GM19395 (cell line): ENCODE data around the gene TRPM3.
"Not testable (repeated sequence)": the region's sequence is repeated elsewhere in the genome, so short reads cannot be mapped to it uniquely, and the experiment has no call there.

ENCODE experiments used
- ATAC-seq: cut with Tn5 transposase; IDR thresholded peaks from one replicate; pipeline ENCODE4 v1.9.1; 2021; ENCODE audit warnings: mild to moderate bottlenecking, moderate library complexity; ENCODE audit not compliant: unreplicated experiment

The TRPM3 gene

GRCh38 chr9:70784456-70784855, 337.0 kb downstream of the TRPM3 start:
- ATAC-seq: no peak

DNA sequence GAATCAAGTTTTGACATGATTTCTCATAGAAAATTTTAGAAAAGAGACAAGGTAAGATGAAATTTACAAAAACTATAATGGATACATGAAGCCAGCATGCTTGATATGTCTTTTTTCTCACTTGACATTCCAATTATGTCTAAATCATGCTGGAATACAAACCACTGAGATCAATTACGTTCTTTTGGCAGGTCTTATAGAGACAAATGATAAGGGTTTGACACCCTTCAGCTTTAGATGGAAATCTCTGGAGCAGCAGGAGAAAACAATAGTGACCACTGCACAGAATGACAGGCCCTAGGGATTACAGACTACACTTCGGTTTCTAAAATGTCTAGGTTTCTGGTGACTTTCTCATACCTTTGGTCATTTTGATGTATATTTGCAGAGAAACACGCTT, 342.9 kb downstream of the TRPM3 start:
- ATAC-seq: no peak

GRCh38 chr9:70773579-70773978, 347.8 kb downstream of the TRPM3 start:
- no peak for ATAC-seq

DNA sequence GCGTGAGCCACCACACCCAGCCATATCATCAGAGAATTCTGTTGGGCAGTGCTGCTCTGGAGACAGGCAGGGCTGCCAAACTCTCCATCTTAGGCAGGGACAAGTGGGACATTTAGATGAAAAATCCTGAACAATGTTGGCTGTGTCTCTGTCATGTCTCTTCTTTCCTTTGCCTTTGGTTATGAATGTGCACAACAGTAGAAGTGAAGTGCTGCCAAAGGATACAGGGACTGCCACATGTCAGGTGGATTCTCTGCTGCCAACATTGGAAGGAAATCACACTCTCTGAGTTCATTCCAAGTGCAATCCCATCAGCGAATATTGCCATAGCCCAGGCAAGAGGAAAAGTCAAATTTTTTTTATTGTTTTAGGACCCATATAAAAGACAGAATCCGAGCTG, 348.8 kb downstream of the TRPM3 start:
- ATAC-seq: no peak

GRCh38 chr9:70765946-70766345, 355.5 kb downstream of the TRPM3 start:
- ATAC-seq: no peak

GRCh38 chr9:70761139-70761670, 360.2 kb downstream of the TRPM3 start:
- no peak for ATAC-seq

- no peak for ATAC-seq
Measured at GRCh38 chr9:70760228-70760627, 361.2 kb downstream of the TRPM3 start.

DNA sequence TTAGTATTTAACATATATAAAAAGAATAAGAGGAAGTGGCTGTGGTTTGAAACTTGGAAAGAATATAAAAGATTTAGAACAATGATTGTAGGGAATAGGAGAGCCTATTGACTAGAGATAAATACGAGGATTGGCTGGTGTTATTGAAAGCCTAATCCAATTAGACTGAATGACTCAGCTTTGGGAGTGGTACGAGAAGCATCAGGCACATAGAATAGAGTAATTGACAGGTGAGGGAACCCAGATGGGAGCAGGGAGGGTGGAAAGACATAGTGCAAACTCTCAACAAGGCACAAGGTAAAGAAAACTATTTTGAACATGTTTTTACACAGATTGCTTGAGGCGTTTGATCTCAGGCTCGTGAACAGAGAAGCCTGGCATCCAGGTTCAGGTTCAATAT, 368.1 kb downstream of the TRPM3 start:
- no peak for ATAC-seq

DNA sequence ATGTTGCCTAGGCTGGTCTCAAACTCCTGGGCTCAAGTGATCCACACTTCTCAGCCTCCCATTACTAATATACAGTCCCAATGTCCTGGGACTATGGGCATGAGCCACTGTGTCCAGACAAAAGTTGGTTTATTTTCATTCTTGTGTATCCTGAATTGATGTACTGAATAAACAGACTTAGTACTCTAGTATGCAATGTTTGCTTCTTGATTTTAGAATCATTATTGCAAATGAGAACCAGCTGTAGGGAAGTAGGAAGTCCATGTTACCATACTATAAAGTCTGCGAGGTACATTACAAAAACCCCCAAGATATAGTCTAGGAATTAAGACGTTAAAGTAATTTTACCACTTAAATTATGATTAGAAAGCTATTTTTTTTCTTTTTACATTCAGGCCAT, 372.4 kb downstream of the TRPM3 start:
- no peak for ATAC-seq

- no peak for ATAC-seq
Measured at GRCh38 chr9:70747261-70747718, 374.1 kb downstream of the TRPM3 start.

DNA sequence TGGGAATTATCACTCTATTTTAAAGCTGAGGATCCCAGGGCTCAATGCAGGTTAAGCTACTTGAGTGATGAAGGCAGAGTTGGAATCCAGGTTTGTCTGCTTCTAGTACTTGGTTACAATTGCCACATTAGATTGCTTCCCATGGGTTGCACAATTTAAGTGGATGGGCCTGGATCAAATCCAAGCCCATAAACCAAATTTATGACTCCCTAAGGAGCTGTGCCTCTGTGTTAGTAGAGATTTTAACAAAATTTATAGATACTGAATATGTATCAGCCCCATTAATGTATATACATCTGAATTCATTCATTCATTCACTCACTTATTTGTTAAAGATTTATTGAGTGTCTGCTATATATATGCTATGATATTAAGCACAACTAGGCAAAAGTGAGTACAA, 374.7 kb downstream of the TRPM3 start:
- ATAC-seq: no peak

DNA sequence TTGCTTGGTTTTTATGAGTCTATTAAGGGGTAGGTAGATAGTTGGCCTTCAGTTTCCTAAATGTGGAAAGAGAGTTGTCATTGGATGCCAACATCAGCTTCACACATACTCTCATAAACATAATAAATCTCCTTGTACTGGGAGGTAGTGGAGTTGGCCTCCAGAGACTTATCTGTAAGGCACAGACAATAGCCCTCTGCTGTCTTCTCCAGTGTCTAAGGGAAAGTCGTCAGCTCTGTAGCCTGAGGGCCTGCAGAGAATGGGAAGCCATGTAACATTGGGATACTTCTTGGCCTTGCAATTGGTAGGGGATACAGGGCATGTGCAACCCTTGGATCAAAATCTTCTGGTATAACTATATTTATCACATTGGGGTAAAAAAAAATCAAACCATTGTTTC, 375.1 kb downstream of the TRPM3 start:
- ATAC-seq: no peak

GRCh38 chr9:70724794-70725193, 396.6 kb downstream of the TRPM3 start:
- not testable (repeated sequence) for ATAC-seq

DNA sequence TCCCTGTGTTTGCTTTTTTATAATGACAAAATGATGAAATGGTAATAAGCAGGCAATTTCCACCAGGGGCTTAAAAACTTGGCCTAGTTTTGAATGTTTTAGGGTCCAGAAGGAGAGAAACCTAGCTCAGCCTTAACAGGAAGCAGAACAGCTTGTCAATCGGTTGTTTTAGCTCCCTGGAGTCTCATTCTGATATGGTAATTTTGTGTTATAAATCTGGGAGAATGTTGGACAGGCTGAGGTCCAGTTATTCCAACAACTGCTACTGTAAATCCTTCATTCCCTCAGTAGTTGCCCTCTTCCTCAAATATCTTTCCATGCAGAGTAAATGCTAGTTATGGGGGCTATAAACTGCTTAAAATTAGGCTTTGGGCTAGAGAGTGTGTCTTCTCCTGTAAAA, 397.4 kb downstream of the TRPM3 start:
- ATAC-seq: not testable (repeated sequence)

- ATAC-seq: not testable (repeated sequence)
Measured at GRCh38 chr9:70706797-70707196, 414.6 kb downstream of the TRPM3 start.

- ATAC-seq: no peak
Measured at GRCh38 chr9:70701163-70701562, 420.3 kb downstream of the TRPM3 start.

DNA sequence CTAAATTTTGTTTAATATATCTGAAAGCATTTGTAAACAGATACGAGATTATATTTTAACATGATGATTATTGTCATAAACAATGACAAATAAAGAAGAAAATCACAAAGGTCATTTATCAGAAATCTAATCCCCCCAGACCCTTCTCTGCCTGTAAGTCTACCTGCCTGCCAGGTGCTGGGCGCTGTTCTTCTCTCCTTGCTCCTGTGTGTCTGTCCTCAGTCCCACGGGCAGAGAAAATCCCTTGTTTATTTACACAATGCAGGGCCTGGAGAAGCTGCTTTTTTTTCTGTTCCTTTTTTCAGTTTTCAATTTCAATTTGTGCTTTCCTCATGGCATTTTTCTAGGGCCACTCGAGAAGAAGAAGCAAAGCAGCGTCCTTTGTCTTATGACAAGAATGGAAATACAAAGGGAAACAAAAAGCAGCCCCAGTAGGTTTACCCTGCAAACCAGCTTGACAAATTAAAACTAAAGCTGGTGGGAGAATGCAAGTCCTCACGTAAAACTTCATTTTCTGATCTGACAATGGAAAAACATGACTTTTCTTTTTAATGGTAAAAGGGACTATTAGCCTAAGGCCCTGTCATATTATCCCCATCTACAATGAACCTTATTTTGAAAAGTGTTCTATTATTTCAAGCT, 424.6 kb downstream of the TRPM3 start:
- no peak for ATAC-seq

DNA sequence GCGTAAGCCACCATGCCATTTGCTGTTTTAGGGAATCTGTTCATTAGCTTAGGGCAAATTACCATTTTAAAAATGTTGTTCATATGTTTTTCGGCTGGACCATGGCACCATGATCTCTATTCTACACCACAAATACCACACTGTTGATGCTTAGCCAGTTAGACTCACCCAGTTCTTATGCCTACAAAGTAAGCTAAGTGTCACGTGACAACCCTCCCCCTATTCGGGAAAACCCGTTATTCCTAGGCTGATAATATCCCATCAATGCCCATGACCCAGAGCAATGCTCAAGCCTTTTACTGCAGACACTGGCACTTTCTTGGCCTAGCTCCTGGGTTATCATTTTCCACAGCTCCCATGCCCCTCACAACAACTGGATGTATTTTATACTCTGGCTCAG, 426.7 kb downstream of the TRPM3 start:
- ATAC-seq: no peak

DNA sequence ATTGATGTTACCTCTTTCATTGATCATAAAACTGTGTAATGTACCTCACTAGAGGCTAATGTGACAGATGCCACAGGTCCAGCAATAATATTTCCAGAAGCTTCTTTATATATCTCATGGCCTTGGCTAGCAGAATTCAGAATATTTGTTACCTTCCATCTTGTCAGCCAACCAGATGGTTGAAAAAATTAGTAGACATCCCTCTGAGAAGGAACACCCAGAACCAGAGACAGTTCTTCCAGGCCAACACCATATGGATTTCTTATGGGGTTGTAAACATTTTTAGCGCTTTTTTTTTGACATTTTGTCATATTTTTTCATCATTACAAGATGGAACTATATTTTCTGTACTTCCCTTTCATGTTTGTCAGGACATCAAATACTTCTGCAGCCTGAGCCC, 428.2 kb downstream of the TRPM3 start:
- no peak for ATAC-seq

- ATAC-seq: no peak
Measured at GRCh38 chr9:70692431-70692830, 429.0 kb downstream of the TRPM3 start.

DNA sequence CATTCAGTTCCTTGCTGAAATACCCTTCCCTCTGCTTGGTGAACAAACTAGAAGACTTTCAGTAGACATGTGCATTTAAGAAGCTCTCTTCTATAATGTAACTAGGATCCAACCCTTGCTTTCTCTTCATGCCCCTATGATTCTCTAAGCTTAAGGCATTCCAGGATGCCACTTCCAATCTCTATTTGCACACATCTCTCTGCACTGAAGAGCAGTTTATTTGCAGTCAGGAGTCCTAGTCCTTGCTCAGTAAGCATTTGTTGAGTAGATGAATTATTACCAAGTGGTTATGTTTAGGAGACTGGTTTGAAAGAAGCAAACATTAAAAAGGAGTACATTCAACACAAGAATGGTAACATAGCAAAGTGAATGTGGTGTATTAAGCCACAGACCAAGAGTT, 432.7 kb downstream of the TRPM3 start:
- ATAC-seq: no peak

- no peak for ATAC-seq
Measured at GRCh38 chr9:70683841-70684240, 437.6 kb downstream of the TRPM3 start.

DNA sequence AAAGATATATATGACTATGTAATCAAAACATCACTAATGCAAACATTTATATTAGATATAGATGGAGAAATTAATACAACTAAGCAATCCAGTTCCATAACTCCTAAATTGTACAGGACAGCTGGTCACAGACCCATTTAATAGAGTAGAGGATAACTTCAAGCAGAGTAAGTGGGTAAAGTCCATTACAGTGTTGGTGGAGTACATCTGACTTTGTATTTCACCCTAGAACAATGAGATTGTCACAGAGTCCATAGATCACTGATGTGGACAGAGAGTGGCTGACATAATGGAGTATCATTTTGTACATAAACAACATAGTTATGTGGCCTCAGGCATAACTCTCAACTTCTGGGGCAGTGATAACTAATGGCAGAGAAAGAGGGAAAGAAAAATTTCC, 439.1 kb downstream of the TRPM3 start:
- ATAC-seq: no peak
